GM18909 (cell line): ENCODE data around the gene SLC1A2.

Experiments
- ATAC-seq: cut with Tn5 transposase; IDR thresholded peaks from one replicate; pipeline ENCODE4 v1.9.1; 2021; ENCODE audit warnings: mild to moderate bottlenecking; ENCODE audit not compliant: unreplicated experiment, poor library complexity

The SLC1A2 gene

GRCh38 chr11:35285471-35285870 is 133.9 kb downstream of the SLC1A2 start:
- ATAC-seq = no peak

DNA sequence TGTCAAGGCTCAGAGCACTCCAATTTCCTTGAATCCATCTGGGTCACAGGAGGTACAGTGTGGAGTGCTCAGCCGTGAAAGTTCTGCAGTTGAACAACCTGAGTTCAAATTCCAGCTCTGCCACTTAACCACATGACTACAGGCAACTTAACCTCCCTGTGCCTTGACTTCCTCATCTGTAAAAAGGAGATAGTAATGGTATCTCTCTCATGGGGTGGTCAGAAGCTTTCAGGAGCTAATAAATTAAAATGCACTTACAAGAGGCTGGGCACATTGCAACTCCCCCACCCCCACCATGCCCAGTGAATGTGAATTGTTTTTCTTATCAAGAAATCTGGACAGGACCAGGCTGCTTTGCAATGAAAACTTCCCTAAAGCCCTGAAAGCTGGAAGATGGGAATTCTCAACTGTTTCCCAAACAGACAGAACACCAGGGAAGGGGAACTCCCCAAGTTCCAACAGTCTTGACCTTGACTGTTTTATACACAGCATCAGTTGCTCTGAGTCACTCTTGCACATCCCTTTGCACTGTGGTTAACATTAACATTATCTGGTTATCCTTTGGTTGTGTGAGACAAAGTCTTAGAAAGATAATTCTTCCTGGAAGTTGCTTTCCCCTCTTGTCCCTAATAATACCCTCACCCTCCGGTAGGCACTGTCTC is 137.0 kb downstream of the SLC1A2 start:
- ATAC-seq = no peak

DNA sequence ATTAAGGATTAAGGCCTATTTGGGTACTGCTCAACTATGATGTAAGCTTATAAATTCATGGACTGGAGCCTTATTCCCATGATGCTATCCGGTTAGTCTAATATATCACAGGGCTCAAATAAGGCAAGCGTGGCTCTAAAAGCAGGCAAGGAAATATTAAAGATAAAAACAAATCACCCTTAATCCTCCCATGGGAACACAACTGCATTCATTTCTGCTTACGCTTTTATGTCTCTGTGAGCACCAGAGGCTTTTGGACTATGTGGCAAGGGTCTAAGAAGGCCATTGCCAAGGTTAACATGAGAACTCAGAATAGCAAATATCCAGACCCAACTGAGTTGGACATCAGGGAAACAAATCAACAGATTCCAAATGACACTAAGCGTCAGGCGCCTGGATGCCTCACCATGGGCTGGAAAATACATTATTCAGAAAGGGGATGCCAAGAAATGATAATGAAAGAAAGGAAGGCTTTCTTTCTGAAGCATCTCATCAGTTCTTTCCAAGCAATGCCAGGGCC is 138.1 kb downstream of the SLC1A2 start:
- ATAC-seq = no peak

GRCh38 chr11:35280727-35281126 is 138.6 kb downstream of the SLC1A2 start:
- ATAC-seq = no peak

DNA sequence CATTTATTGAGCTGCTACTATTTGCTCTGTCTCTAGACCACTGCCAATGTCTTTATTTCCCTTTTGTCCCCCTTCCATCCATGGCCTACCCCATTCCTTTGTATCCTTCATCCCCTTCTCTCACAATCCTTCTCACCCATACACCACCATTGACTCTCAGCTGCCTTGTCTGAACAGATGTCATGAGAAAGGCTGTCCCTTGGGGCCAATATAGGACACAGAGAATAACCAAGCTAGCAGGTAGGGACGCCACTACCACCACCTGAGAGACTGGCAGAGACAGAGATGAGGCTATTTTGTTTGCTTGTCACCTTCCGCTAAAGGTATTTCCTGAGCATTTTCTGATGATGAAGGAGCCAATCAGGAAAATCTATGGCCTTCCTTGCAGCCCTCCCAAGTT is 141.5 kb downstream of the SLC1A2 start:
- no peak for ATAC-seq

- no peak for ATAC-seq
Measured at GRCh38 chr11:35276396-35277145, 142.8 kb downstream of the SLC1A2 start.

GRCh38 chr11:35275786-35276170 is 143.6 kb downstream of the SLC1A2 start:
- ATAC-seq = no peak

- no peak for ATAC-seq
Measured at GRCh38 chr11:35274909-35275785, 144.2 kb downstream of the SLC1A2 start.

GRCh38 chr11:35272391-35272902 is 146.9 kb downstream of the SLC1A2 start:
- ATAC-seq = peak; percentile 88

DNA sequence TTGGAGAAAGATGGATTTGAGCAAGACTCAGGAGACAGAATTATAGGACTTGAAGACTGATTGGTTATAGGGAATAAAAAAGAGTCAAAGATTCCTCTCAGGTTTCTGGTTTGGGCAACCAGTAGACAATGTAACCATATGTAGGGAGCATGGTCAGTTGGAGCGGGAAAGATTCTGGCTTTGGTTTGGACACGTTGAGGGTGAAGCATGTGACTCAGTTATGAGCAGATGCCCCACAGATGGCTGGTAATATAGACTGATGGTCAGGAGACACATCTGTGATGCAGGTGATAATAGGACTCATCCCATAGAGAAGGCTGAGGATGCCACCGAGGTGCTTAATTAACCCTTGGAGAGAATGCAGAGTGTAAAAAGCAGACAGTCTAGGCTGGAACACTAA is 148.3 kb downstream of the SLC1A2 start:
- ATAC-seq = no peak

DNA sequence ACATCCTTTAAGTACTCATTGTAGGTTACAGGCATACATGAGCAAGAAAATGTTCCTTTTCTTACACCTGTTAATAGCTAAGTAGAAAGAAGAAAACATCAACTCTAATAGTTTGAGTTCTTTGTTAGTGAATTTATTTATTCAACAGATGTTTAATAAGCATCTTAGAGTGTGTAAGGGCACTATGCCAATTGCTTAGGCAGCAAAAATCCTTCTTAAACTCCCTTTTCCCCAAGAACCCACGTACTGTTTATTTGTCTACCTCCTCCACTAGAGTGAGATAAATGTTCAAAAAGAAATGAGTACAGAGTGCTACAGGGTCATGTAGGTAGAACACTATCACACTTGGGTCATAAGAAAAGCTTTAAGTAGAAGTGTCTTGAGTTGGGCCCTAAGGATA is 149.0 kb downstream of the SLC1A2 start:
- ATAC-seq = no peak

DNA sequence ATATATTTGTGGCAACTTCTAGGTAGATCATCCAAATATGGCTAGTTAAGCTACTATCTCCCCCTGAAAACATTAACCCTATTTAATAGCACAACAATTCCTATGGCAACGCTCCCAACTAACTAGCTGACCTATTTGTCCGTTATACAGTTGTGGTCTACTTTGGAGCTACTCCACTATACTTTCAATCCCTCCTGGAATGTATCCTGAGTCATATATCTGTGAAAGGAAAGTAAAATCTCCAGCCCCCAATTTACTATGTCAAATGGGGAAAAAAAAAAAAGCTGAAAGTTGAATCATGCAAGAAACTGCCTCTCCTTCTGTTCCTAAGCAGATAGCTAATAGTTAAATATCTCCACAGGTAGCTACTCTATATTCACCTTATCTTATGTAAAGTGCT is 151.9 kb downstream of the SLC1A2 start:
- ATAC-seq = no peak

DNA sequence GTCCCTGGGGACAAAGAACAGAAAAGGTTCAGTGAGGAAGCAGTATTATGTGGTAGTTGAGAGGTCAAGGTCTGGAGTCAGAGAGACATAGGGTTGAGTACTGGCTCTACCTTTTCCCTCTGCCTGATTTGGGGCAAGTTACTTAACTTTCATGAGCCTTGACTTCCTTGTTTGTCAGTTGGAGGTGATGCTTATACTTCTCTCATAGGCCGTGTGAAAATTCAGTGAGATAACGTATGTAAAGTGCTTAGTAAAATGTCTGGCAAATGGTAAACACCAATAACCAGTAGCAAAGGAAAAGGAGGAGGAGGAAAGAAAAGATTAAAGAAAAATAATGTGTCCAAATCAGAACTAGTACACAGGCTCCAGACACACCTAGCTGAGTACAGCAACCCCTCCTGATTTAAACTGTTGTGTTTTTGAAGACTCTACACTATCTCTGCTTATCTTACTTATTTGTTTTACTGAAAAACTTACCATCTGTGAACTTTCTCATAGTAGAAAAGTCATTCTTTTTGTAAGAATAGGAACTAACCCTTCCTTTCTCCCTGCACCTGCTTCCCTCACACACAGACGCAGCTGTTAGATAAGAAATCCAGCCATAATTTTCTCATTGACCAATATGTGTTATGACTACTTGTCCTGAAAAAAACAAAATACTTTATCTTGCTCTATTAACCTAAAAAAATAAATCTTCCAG is 153.5 kb downstream of the SLC1A2 start:
- no peak for ATAC-seq

DNA sequence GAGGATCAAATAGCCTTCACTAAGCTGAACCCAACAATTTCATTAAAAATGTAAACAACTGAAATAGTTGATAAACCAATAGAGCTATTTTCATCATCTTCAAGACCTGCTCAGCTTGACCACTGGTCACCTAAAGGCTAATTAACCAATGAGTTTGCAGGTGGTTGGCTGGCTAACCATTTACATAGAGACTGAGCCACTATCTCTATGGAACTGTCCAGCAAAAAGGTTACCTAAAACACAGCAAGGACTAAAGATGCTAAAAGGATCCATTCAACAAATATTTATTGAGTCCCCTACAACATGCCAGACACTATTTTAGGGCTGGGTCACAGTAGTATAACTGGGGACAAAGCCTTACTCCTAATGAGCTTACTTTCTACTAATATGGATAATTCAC is 156.6 kb downstream of the SLC1A2 start:
- ATAC-seq = no peak

DNA sequence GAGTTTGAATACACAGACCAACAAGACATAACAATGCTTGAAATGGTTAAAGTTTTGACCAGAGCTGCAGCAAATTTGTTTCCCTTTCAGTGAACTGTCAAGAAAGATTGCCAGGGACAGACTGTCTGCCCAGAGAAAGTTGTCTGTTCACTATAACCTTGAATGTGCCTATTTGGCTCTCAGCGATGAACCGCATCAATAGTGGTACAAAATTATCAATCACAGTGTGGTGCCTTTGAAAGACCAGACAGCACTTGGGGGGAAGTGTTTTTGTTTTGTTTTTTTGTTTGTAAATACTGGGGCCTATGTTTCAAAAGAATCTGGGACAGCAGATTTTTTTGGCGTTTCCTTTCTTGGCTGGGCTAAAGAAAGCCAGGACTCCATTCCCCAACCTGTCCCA is 157.3 kb downstream of the SLC1A2 start:
- ATAC-seq = no peak

DNA sequence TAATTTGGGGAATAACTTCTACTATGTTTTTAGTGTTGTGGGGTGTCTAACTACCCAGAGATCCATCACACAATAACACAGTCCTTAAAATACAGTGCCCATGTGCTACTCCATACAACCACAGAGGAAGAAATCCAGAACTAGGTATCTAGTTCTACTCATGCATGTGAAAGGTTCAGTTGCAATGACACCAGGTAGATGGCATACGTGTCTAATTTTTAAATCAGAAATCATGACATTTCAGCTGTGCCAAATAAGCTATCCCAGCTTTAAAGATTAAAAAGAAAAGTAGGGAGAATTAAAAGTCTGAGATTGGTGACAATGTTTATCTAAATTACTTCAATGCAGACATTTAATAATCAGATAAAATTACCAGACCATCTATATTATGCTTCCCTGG is 158.2 kb downstream of the SLC1A2 start:
- ATAC-seq = no peak

DNA sequence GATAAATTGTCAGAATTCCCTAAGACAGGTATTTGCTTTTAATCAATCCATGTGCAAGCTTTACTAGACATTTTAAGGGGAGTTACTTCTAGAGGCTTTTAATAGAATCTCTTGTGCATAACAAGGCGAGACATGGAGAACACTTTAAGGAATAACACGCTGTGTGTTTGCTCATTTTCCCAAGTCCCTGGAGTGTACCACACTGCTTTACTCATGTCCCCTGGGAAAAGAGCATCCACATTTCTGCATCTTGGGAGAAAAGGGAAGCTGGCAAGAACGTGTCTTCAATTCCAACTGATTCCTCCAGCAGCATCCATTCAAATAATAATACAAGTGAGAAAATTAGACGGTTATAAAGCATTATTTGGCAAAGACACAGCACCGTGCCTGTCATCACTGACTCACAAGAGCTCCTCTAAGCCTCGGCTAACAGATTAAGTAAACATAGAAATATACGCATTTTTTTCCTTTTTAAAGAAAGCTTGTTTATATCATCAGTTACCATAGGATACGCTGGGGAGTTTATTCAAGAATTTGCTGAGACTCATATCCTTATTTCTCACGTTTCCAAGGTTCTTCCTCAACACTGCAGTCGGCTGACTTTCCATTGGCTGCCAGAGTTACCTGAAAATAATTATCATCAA is 158.9 kb downstream of the SLC1A2 start:
- ATAC-seq = no peak

- ATAC-seq = no peak
Measured at GRCh38 chr11:35259529-35259928, 159.8 kb downstream of the SLC1A2 start.

GRCh38 chr11:35257281-35257680 is 162.1 kb downstream of the SLC1A2 start:
- peak; percentile 100 for ATAC-seq

DNA sequence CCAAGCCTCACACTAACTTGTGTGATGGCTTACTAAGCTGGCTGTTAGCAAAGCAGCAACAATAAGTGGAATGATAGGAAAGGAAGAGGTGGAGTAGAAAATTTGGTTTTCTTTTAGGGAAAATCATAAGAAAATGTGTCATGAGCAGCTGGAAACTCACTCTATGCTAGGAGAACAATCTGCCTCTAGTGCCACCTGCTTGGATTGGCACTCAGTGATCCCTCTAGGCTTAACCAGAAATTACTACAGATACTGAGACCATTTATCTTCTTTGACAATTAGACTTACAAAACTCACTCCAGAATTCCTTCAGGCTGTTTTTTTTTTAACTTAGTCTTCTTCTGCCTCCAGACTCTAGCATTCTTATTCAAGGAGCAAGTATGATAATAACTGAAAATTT is 163.1 kb downstream of the SLC1A2 start:
- no peak for ATAC-seq
